PC-3 (cell line): ENCODE data around the gene GPR156. TPM values are rescaled to one million over a fixed set of nuclear protein-coding genes. Genes with fewer than 3 reads are reported as not detected.

Source experiments
- ATAC-seq: fragments of 200-7000 bp; cut with Tn5 transposase; 2 replicates; pipeline ENCODE4 v1.9.1; 2020; ENCODE audit warnings: mild to moderate bottlenecking, moderate library complexity
- BruUV-seq: library from RNA; stranded (reverse); fragments of 400-500 nt; replicated peaks from 2 replicates; lab custom pipeline; 2021; lab: Mats Ljungman, UMichigan
- CTCF ChIA-PET: fragments of 300-600 bp; sonication (Branson Sonifier 250); formaldehyde crosslinking; loops from one replicate; lab custom pipeline; 2022; ENCODE audit warnings: antibody characterized with exemption; lab: Charles Lee
- POLR2A ChIA-PET: fragments of 300-600 bp; sonication (Branson Sonifier 250); formaldehyde crosslinking; loops from one replicate; lab custom pipeline; 2022; ENCODE audit warnings: antibody characterized with exemption; ENCODE audit not compliant: unreplicated experiment; lab: Charles Lee
- DNase-seq: peaks from one replicate; pipeline ENCODE4 v3.0.0-alpha.2; 2015
- H2AFZ ChIP-seq: fragments of 300-600 bp; sonication (generic); 2 replicates; pipeline ENCODE4 v1.6.0; 2016; ENCODE audit warnings: antibody characterized with exemption, low read length
- H3F3A ChIP-seq: fragments of 300-600 bp; sonication (generic); one replicate; pipeline ENCODE4 v1.6.0; 2017; ENCODE audit warnings: antibody characterized with exemption, low read length, control low read depth, mild to moderate bottlenecking; ENCODE audit not compliant: unreplicated experiment
- H3K27ac ChIP-seq: fragments of 300-600 bp; sonication (generic); 2 replicates; pipeline ENCODE4 v1.5.1; 2016; ENCODE audit warnings: mild to moderate bottlenecking, low read length
- H3K27me3 ChIP-seq: fragments of 300-600 bp; sonication (generic); 2 replicates; pipeline ENCODE4 v1.6.1; 2016; ENCODE audit warnings: low read length, mixed read lengths
- H3K36me3 ChIP-seq: fragments of 300-600 bp; sonication (generic); 2 replicates; pipeline ENCODE4 v1.6.1; 2016; ENCODE audit warnings: low read depth, mixed run types, low read length, mixed read lengths
- H3K4me1 ChIP-seq: fragments of 300-600 bp; sonication (generic); 2 replicates; pipeline ENCODE4 v1.5.1; 2016; ENCODE audit warnings: low read length; ENCODE audit not compliant: insufficient read depth
- H3K4me2 ChIP-seq: fragments of 300-600 bp; sonication (generic); 2 replicates; pipeline ENCODE4 v1.6.0; 2016; ENCODE audit warnings: low read length
- H3K4me3 ChIP-seq: fragments of 300-600 bp; sonication (generic); 2 replicates; pipeline ENCODE4 v1.5.1; 2016; ENCODE audit warnings: mild to moderate bottlenecking, low read length, mixed read lengths
- H3K79me2 ChIP-seq: fragments of 300-600 bp; sonication (generic); 2 replicates; pipeline ENCODE4 v1.6.1; 2017; ENCODE audit warnings: low read length, mixed read lengths
- H3K9ac ChIP-seq: fragments of 300-600 bp; sonication (generic); 2 replicates; pipeline ENCODE4 v1.6.0; 2016; ENCODE audit warnings: mild to moderate bottlenecking, low read length
- H3K9me2 ChIP-seq: fragments of 300-600 bp; sonication (generic); replicated peaks from 2 replicates; pipeline ENCODE4 v1.6.1; 2016; ENCODE audit warnings: mixed run types, low read length, mixed read lengths
- H3K9me3 ChIP-seq: fragments of 300-600 bp; sonication (generic); 2 replicates; pipeline ENCODE4 v1.6.1; 2016; ENCODE audit warnings: low read length, mixed read lengths
- H4K20me1 ChIP-seq: fragments of 300-600 bp; sonication (generic); 2 replicates; pipeline ENCODE4 v1.6.1; 2016; ENCODE audit warnings: low read length, mixed read lengths
- CTCF ChIP-seq: fragments of 300-600 bp; sonication (generic); conservative IDR thresholded peaks from 2 replicates; pipeline ENCODE4 v1.5.1; 2017; ENCODE audit warnings: antibody characterized with exemption, low read depth, mild to moderate bottlenecking, low read length
- EZH2 ChIP-seq: fragments of 300-600 bp; sonication (generic); IDR thresholded peaks from one replicate; pipeline ENCODE4 v1.6.1; 2017; ENCODE audit warnings: antibody characterized with exemption, mild to moderate bottlenecking, low read length; ENCODE audit not compliant: unreplicated experiment
- EZH2phosphoT487 ChIP-seq: fragments of 300-600 bp; sonication (generic); IDR thresholded peaks from 2 replicates; pipeline ENCODE4 v1.6.1; 2018; ENCODE audit warnings: mild to moderate bottlenecking, antibody characterized with exemption, low read length, borderline replicate concordance
- intact Hi-C: fragments of 100-400 bp; cut with micrococcal nuclease; formaldehyde crosslinking; loops from 2 replicates; pipeline ENCODE4 v1.9.0; 2023
- total RNA-seq: library from RNA; depleted of rRNA; stranded (reverse); fragments of >200 nt; gene quantifications from 2 replicates; pipeline ENCODE4 v1.2.3, GENCODE V29; 2014

Gene GPR156
- total RNA-seq, 1 experiment from 2014 or later: 5.1 TPM

- DNase-seq (no peak), ATAC-seq (no peak)
- intact Hi-C loops: no loop called here
- Histone ChIP-seq H3K79me2 (no peaks in the 10 kb centered on the region), H3K36me3 (no peaks in the 10 kb centered on the region), H3K4me2 (no peak overlapping the region), H3K9ac (no peak overlapping the region), H3K27me3 (no peaks in the 10 kb centered on the region), H3K9me3 (no peaks in the 10 kb centered on the region), H3K4me1 (peaks cover 26% of the 10 kb centered on the region), H3K27ac (no peak overlapping the region), H3K9me2 (no peaks in the 10 kb centered on the region), H3K4me3 (no peak overlapping the region), H3F3A (no peaks in the 10 kb centered on the region), H4K20me1 (no peaks in the 10 kb centered on the region), H2AFZ (no peak overlapping the region)
- BruUV-seq: no TSS peak
- ChIA-PET POLR2A (no interaction called here), CTCF (no interaction called here)
- TF ChIP-seq CTCF: no peak
- TF ChIP-seq EZH2: no peak
Measured at GRCh38 chr3:120163026-120163425, 122.0 kb downstream of the GPR156 start.

- Histone ChIP-seq H3K9me3 (no peaks in the 10 kb centered on the region), H3K27ac (no peak overlapping the region), H3K79me2 (no peaks in the 10 kb centered on the region), H4K20me1 (no peaks in the 10 kb centered on the region), H3K4me2 (no peak overlapping the region), H3K4me3 (no peak overlapping the region), H3K4me1 (peaks cover 26% of the 10 kb centered on the region), H3K9me2 (no peaks in the 10 kb centered on the region), H3K27me3 (no peaks in the 10 kb centered on the region), H3K9ac (no peak overlapping the region), H3K36me3 (no peaks in the 10 kb centered on the region), H3F3A (no peaks in the 10 kb centered on the region), H2AFZ (no peak overlapping the region)
- no peak for ATAC-seq
- TF ChIP-seq EZH2 (no peak), CTCF (no peak), EZH2phosphoT487 (no peak)
- BruUV-seq: no TSS peak
- intact Hi-C loops: no loop called here
- POLR2A ChIA-PET: no interaction called here
- CTCF ChIA-PET: no interaction called here
- DNase-seq: no peak
Measured at GRCh38 chr3:120162400-120162799, 122.6 kb downstream of the GPR156 start.

- ChIA-PET POLR2A (no interaction called here), CTCF (no interaction called here)
- H3K79me2 ChIP-seq: no peaks in the 10 kb centered on the region
- intact Hi-C loops: loop anchor here (2.0 kb wide), 1 partner anchor 15 kb away; no protein-coding TSS in a partner anchor
- no peaks in the 10 kb centered on the region for H4K20me1 ChIP-seq
- no peaks in the 10 kb centered on the region for H3K9me3 ChIP-seq
- ATAC-seq (no peak), DNase-seq (no peak)
- no peak overlapping the region for H3K4me2 ChIP-seq
- H3K27me3 ChIP-seq: no peaks in the 10 kb centered on the region
- H3K4me1 ChIP-seq: peaks cover 26% of the 10 kb centered on the region
- no peaks in the 10 kb centered on the region for H3K36me3 ChIP-seq
- H3K27ac ChIP-seq: no peak overlapping the region
- TF ChIP-seq EZH2 (no peak), EZH2phosphoT487 (no peak), CTCF (no peak)
- no peak overlapping the region for H3K9ac ChIP-seq
- no peak overlapping the region for H3K4me3 ChIP-seq
- H3F3A ChIP-seq: no peaks in the 10 kb centered on the region
- H3K9me2 ChIP-seq: no peaks in the 10 kb centered on the region
- BruUV-seq: no TSS peak
- H2AFZ ChIP-seq: no peak overlapping the region
Measured at GRCh38 chr3:120161902-120162301, 123.1 kb downstream of the GPR156 start.
